H1 (cell line): Measurements from ENCODE around the gene CCDC127. TPM values are rescaled to one million over a fixed set of nuclear protein-coding genes. Genes with fewer than 3 reads are reported as not detected.

ENCODE experiments used
- CEBPB ChIP-seq: IDR thresholded peaks from 2 replicates; pipeline ENCODE4 v1.6.1; 2012; ENCODE audit warnings: low read depth, low read length
- CTCF ChIP-seq, 3 experiments: IDR thresholded peaks; 1 replicate in 2 of 3; 2 replicates in 1 of 3; pipeline versions ENCODE4 v1.5.1 to v1.6.1; 2011; ENCODE audit warnings: low read length in 3 of 3, mild to moderate bottlenecking in 3 of 3, inconsistent platforms in 2 of 3, low read depth in 1 of 3, moderate library complexity in 1 of 3; ENCODE audit not compliant: insufficient read depth in 1 of 3; ENCODE audit errors: control extremely low read depth in 1 of 3
- polyA plus RNA-seq, 7 experiments: library from polyadenylated mRNA; depleted of rRNA in 3 of 7; stranded (reverse) in 5 of 7; unstranded in 2 of 7; fragments of >200 nt in 5 of 7; fragments of 200-250 nt in 2 of 7; gene quantifications; 1 replicate in 5 of 7; 2 replicates in 1 of 7; 4 replicates in 1 of 7; pipeline versions ENCODE4 v1.2.1 to v1.2.3, GENCODE V29; 2011 to 2013; ENCODE audit warnings: missing spikeins in 2 of 7, mixed read lengths in 2 of 7
- total RNA-seq: library from RNA; stranded (reverse); fragmentation: NEBNext Ultra II Directional; extraction: Animal tissue kit (Norgen Biotek cat#: 25700); gene quantifications from 2 replicates; pipeline ENCODE4 v1.2.1, GENCODE V29; 2021

The CCDC127 gene
- total and polyA plus RNA-seq, 2 of the 8 experiments (the other 6 are each of a cell fraction or from before 2014, with no cell fraction given): 2.9 to 8.0 TPM

- TF ChIP-seq CTCF (IDR thresholded peaks at IDR 0.05; ENCODE audit: control extremely low read depth in 1 of 3, insufficient read depth in 1 of 3, low read depth in 1 of 3, low read length in 3 of 3): no peak
- no peak for TF ChIP-seq CEBPB
- TF ChIP-seq, all 59 proteins: peak for 0
Observed at GRCh38 chr5:192691-192969, 25.3 kb downstream of the CCDC127 start (continued).
